NK-92 (cell line): ENCODE results near the gene PCYT1A.
"Not testable (repeated sequence)": the region's sequence is repeated elsewhere in the genome, so short reads cannot be mapped to it uniquely, and the experiment has no call there.

Source experiments
- DNase-seq: peaks from one replicate; lab custom pipeline; 2025; ENCODE audit not compliant: unreplicated experiment; lab: John Stamatoyannopoulos, UW

PCYT1A gene

GRCh38 chr3:196216089-196216564 lies 71.4 kb downstream of the PCYT1A start, which contains the start of gene SLC51A:
Gene SLC51A, plus strand, starts transcription at chr3:196216534. Its CDS starts 179 bp downstream, at chr3:196216713.
- DNase-seq, result no peak

- DNase-seq, result no peak
Measured at GRCh38 chr3:196215493-196216020, 72.0 kb downstream of the PCYT1A start.

- no peak for DNase-seq
Measured at GRCh38 chr3:196214783-196215441, 72.6 kb downstream of the PCYT1A start.

GRCh38 chr3:196210673-196211556 lies 76.6 kb downstream of the PCYT1A start, which contains the start of gene ZDHHC19:
Gene ZDHHC19, minus strand, starts transcription at chr3:196211400. Its CDS starts 85 bp downstream, at chr3:196211315.
- no peak for DNase-seq

GRCh38 chr3:196209944-196210672 lies 77.4 kb downstream of the PCYT1A start:
- DNase-seq, result not testable (repeated sequence)

- DNase-seq, result no peak
Measured at GRCh38 chr3:196208942-196209695, 78.4 kb downstream of the PCYT1A start.

- no peak for DNase-seq
Measured at GRCh38 chr3:196207833-196208607, 79.5 kb downstream of the PCYT1A start.

- no peak for DNase-seq
Measured at GRCh38 chr3:196207159-196207832, 80.2 kb downstream of the PCYT1A start.

- DNase-seq, result not testable (repeated sequence)
Measured at GRCh38 chr3:196205442-196206205, 81.9 kb downstream of the PCYT1A start.

GRCh38 chr3:196203846-196204245 lies 83.7 kb downstream of the PCYT1A start:
- no peak for DNase-seq

- DNase-seq, result no peak
Measured at GRCh38 chr3:196202516-196202970, 85.0 kb downstream of the PCYT1A start.

GRCh38 chr3:196198771-196199753 lies 88.5 kb downstream of the PCYT1A start:
- DNase-seq, result no peak

GRCh38 chr3:196198081-196198675 lies 89.3 kb downstream of the PCYT1A start:
- DNase-seq, result no peak

- no peak for DNase-seq
Measured at GRCh38 chr3:196197524-196197923, 90.0 kb downstream of the PCYT1A start.

- no peak for DNase-seq
Measured at GRCh38 chr3:196195664-196196265, 91.8 kb downstream of the PCYT1A start.

GRCh38 chr3:196194542-196194915 lies 93.0 kb downstream of the PCYT1A start:
- DNase-seq, result no peak
